IMR-90 (cell line): ENCODE results near the gene AREL1. TPM values are rescaled to one million over a fixed set of nuclear protein-coding genes. Genes with fewer than 3 reads are reported as not detected.

ENCODE experiments used
- ATAC-seq: fragments of 200-7000 bp; cut with Tn5 transposase; 2 replicates; pipeline ENCODE4 v1.9.1; 2020; ENCODE audit warnings: low read depth, mild to moderate bottlenecking, moderate library complexity
- BruUV-seq: library from RNA; stranded (reverse); fragments of 400-500 nt; replicated peaks from 2 replicates; lab custom pipeline; 2021; lab: Mats Ljungman, UMichigan
- CTCF ChIA-PET: fragments of 300-600 bp; formaldehyde crosslinking; extraction: SDS; loops from one replicate; lab custom pipeline; 2021; ENCODE audit warnings: antibody characterized with exemption; lab: Yijun Ruan, JAX
- POLR2A ChIA-PET: fragments of 300-600 bp; sonication (Branson Sonifier 250); formaldehyde crosslinking; loops from one replicate; lab custom pipeline; 2022; ENCODE audit warnings: antibody characterized with exemption; ENCODE audit not compliant: unreplicated experiment; lab: Charles Lee
- DNase-seq: peaks from one replicate; pipeline ENCODE4 v3.0.0; 2013
- H2AFZ ChIP-seq: replicated peaks from 2 replicates; pipeline ENCODE3; 2013; ENCODE audit warnings: low read length, mild to moderate bottlenecking; ENCODE audit not compliant: poor library complexity
- H2AK5ac ChIP-seq: 2 replicates; pipeline ENCODE4 v1.6.1; 2013; ENCODE audit warnings: low read depth, low read length, inconsistent platforms
- H2AK9ac ChIP-seq: replicated peaks from 2 replicates; pipeline ENCODE3; 2013; ENCODE audit warnings: mild to moderate bottlenecking, low read depth, low read length, moderate library complexity; ENCODE audit not compliant: poor library complexity
- H2BK120ac ChIP-seq: 2 replicates; pipeline ENCODE4 v1.6.1; 2013; ENCODE audit warnings: low read depth, low read length, inconsistent platforms
- H2BK15ac ChIP-seq: 3 replicates; pipeline ENCODE4 v1.6.1; 2013; ENCODE audit warnings: low read depth, low read length, inconsistent platforms
- H2BK20ac ChIP-seq: 2 replicates; pipeline ENCODE4 v1.6.1; 2013; ENCODE audit warnings: low read depth, mild to moderate bottlenecking, inconsistent platforms, low read length, moderate library complexity
- H2BK5ac ChIP-seq: 2 replicates; pipeline ENCODE4 v1.6.1; 2013; ENCODE audit warnings: mild to moderate bottlenecking, low read depth, low read length, inconsistent platforms; ENCODE audit not compliant: poor library complexity, severe bottlenecking
- H3K14ac ChIP-seq: replicated peaks from 2 replicates; pipeline ENCODE4 v1.6.1; 2013; ENCODE audit warnings: low read depth, low read length, inconsistent platforms
- H3K18ac ChIP-seq: 2 replicates; pipeline ENCODE4 v1.6.1; 2013; ENCODE audit warnings: low read depth, low read length, control low read depth
- H3K23ac ChIP-seq: 2 replicates; pipeline ENCODE4 v1.6.1; 2013; ENCODE audit warnings: low read depth, low read length, inconsistent platforms
- H3K27ac ChIP-seq: 2 replicates; pipeline ENCODE4 v1.5.1; 2013; ENCODE audit warnings: mild to moderate bottlenecking, control low read depth, low read length; ENCODE audit not compliant: insufficient read depth
- H3K27me3 ChIP-seq: 2 replicates; pipeline ENCODE4 v1.6.1; 2013; ENCODE audit warnings: low read length; ENCODE audit not compliant: control insufficient read depth, insufficient read depth
- H3K36me3 ChIP-seq: 2 replicates; pipeline ENCODE4 v1.6.1; 2013; ENCODE audit warnings: low read length, mixed read lengths; ENCODE audit not compliant: control insufficient read depth, insufficient read depth
- H3K4ac ChIP-seq: 2 replicates; pipeline ENCODE4 v1.6.1; 2013; ENCODE audit warnings: low read depth, low read length, inconsistent platforms
- H3K4me1 ChIP-seq: 2 replicates; pipeline ENCODE4 v1.6.1; 2013; ENCODE audit warnings: low read length, mixed read lengths; ENCODE audit not compliant: control insufficient read depth, insufficient read depth
- H3K4me2 ChIP-seq: 2 replicates; pipeline ENCODE4 v1.6.1; 2013; ENCODE audit warnings: low read depth, mild to moderate bottlenecking, control low read depth, low read length, moderate library complexity
- H3K4me3 ChIP-seq: 2 replicates; pipeline ENCODE4 v1.5.1; 2013; ENCODE audit warnings: low read depth, mild to moderate bottlenecking, control low read depth, low read length, moderate library complexity; ENCODE audit not compliant: insufficient read depth
- H3K56ac ChIP-seq: 2 replicates; pipeline ENCODE4 v1.6.1; 2013; ENCODE audit warnings: low read length, inconsistent platforms; ENCODE audit not compliant: insufficient read depth; ENCODE audit errors: extremely low read depth
- H3K79me1 ChIP-seq, 2 experiments: 2 replicates each; pipeline ENCODE4 v1.6.1; 2013; ENCODE audit warnings: low read length in 2 of 2, inconsistent platforms in 1 of 2, low read depth in 1 of 2
- H3K9ac ChIP-seq: 2 replicates; pipeline ENCODE4 v1.6.1; 2013; ENCODE audit warnings: low read depth, low read length, control low read depth
- H3K9me1 ChIP-seq: 2 replicates; pipeline ENCODE4 v1.6.1; 2013; ENCODE audit warnings: low read length, inconsistent platforms; ENCODE audit not compliant: insufficient read depth
- H3K9me3 ChIP-seq: 2 replicates; pipeline ENCODE4 v1.6.1; 2013; ENCODE audit warnings: low read length; ENCODE audit not compliant: control insufficient read depth, insufficient read depth
- H4K20me1 ChIP-seq: 2 replicates; pipeline ENCODE4 v1.6.1; 2013; ENCODE audit warnings: low read length, inconsistent platforms; ENCODE audit not compliant: insufficient read depth
- H4K5ac ChIP-seq: 2 replicates; pipeline ENCODE4 v1.6.1; 2013; ENCODE audit warnings: mild to moderate bottlenecking, low read depth, low read length, control low read depth
- H4K8ac ChIP-seq, 2 experiments: 2 replicates each; pipeline ENCODE4 v1.6.1; 2013; ENCODE audit warnings: low read depth in 2 of 2, low read length in 2 of 2, control low read depth in 1 of 2, inconsistent platforms in 1 of 2
- H4K91ac ChIP-seq: 2 replicates; pipeline ENCODE4 v1.6.1; 2013; ENCODE audit warnings: low read depth, low read length, inconsistent platforms; ENCODE audit not compliant: insufficient read depth
- CEBPB ChIP-seq: IDR thresholded peaks from 2 replicates; pipeline ENCODE4 v1.6.1; 2012; ENCODE audit warnings: low read depth, low read length, improper control_type of control experiment
- FOS ChIP-seq: fragments of 150-350 bp; IDR thresholded peaks from 2 replicates; pipeline ENCODE4 v1.6.1; 2016; ENCODE audit warnings: low read depth, low read length
- MAFK ChIP-seq: IDR thresholded peaks from 2 replicates; pipeline ENCODE4 v1.6.1; 2012; ENCODE audit warnings: low read depth, low read length, improper control_type of control experiment
- MAZ ChIP-seq: IDR thresholded peaks from 2 replicates; pipeline ENCODE4 v1.6.1; 2012; ENCODE audit warnings: low read depth, mild to moderate bottlenecking, low read length, improper control_type of control experiment, moderate library complexity, borderline replicate concordance
- POLR2A ChIP-seq: IDR thresholded peaks from 2 replicates; pipeline ENCODE4 v1.6.1; 2012; ENCODE audit warnings: mild to moderate bottlenecking, low read depth, low read length
- RCOR1 ChIP-seq: IDR thresholded peaks from 2 replicates; pipeline ENCODE4 v1.6.1; 2012; ENCODE audit warnings: mild to moderate bottlenecking, low read length, improper control_type of control experiment; ENCODE audit not compliant: insufficient replicate concordance
- RFX5 ChIP-seq: IDR thresholded peaks from 2 replicates; pipeline ENCODE4 v1.8.0; 2012; ENCODE audit warnings: low read depth, mild to moderate bottlenecking, low read length, moderate library complexity
- SMC3 ChIP-seq: fragments of 150-350 bp; IDR thresholded peaks from 2 replicates; pipeline ENCODE4 v1.6.1; 2016; ENCODE audit warnings: low read depth, mild to moderate bottlenecking, antibody characterized with exemption, low read length, moderate library complexity
- WGBS, 2 experiments: methylation state at CpG; one replicate each; pipeline versions ENCODE4 v1.1.5 to v1.1.7; 2013; ENCODE audit warnings: missing lambda C conversion rate in 2 of 2; ENCODE audit not compliant: insufficient read length in 1 of 2; ENCODE audit errors: extremely low coverage in 2 of 2; 5-methylcytosine and 5-hydroxymethylcytosine counted together
- dilution Hi-C: fragments of 300-500 bp; cut with HindIII; formaldehyde crosslinking; loops from one replicate; pipeline ENCODE4 v1.14.3; 2018; ENCODE audit warnings: low sequenced_read_pairs; ENCODE audit not compliant: unreplicated experiment
- in situ Hi-C: fragments of 300-500 bp; cut with MboI; formaldehyde crosslinking; loops from 3 replicates; pipeline ENCODE4 v1.14.3; 2019; ENCODE audit warnings: low sequenced_read_pairs, inconsistent platforms, mixed read lengths
- intact Hi-C: fragments of 100-400 bp; cut with micrococcal nuclease; formaldehyde crosslinking; loops from 2 replicates; pipeline ENCODE4 v1.10.0; 2022
- polyA plus RNA-seq, 3 experiments: library from polyadenylated mRNA; depleted of rRNA; stranded (reverse); fragments of >200 nt; gene quantifications; 2 replicates each; pipeline ENCODE4 v1.2.3, GENCODE V29; 2012; ENCODE audit warnings: low replicate concordance in 1 of 3
- total RNA-seq: library from RNA; depleted of rRNA; stranded (reverse); fragments of >200 nt; gene quantifications from 2 replicates; pipeline ENCODE4 v1.2.3, GENCODE V29; 2012
- TF ChIP-seq, protein P1 (sequence below): fragments of 150-350 bp; IDR thresholded peaks from 2 replicates; pipeline ENCODE4 v1.6.1; 2016; ENCODE audit warnings: low read depth, mild to moderate bottlenecking, low read length, moderate library complexity, borderline replicate concordance
- TF ChIP-seq, protein P2 (sequence below): fragments of 150-350 bp; IDR thresholded peaks from 2 replicates; pipeline ENCODE4 v1.6.1; 2017; ENCODE audit warnings: mild to moderate bottlenecking, antibody characterized with exemption, low read length, low read depth

AREL1 gene
- total and polyA plus RNA-seq, 2 of the 4 experiments (the other 2 are of a cell fraction) = 30.0 to 39.3 TPM

DNA sequence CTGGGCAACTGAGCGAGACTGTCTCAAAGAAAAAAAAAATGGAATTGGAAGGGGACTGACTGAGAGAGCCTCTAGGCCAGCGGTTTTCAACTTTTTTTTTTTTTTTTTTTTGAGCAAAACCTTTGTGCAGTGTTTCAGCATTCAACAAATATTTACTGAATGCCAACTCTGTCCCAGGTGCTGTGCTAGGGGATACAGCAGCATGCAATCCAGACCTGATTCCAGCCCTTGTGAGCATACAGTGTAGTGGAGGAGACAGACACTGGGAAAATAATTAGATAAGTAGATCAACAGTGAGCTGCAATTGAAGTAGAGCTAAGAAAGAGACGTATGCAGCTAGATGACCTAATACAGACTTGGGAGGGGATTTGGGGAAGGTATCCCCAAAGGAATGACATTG is 77.0 kb downstream of the AREL1 start:
- H3K27ac ChIP-seq = no peak overlapping the region
- H2BK15ac ChIP-seq = peak overlapping the region; percentile 0; the same call in 1 of the 3 replicates
- H2AK9ac ChIP-seq = no peak overlapping the region
- H3K79me1 ChIP-seq = no peaks in the 10 kb centered on the region
- no peak overlapping the region for H3K4me3 ChIP-seq
- no peak overlapping the region for H3K56ac ChIP-seq
- H4K5ac ChIP-seq = no peak overlapping the region
- no peaks in the 10 kb centered on the region for H3K27me3 ChIP-seq
- H3K4me2 ChIP-seq = no peak overlapping the region
- H3K9me1 ChIP-seq = peaks cover 11% of the 10 kb centered on the region
- H3K4me1 ChIP-seq = peaks cover 33% of the 10 kb centered on the region
- in situ Hi-C loops = no loop called here
- peak overlapping the region; percentile 6; the same call in 1 of the 2 replicates for H2BK20ac ChIP-seq
- no peak overlapping the region for H3K14ac ChIP-seq
- TF ChIP-seq, protein P1, sequence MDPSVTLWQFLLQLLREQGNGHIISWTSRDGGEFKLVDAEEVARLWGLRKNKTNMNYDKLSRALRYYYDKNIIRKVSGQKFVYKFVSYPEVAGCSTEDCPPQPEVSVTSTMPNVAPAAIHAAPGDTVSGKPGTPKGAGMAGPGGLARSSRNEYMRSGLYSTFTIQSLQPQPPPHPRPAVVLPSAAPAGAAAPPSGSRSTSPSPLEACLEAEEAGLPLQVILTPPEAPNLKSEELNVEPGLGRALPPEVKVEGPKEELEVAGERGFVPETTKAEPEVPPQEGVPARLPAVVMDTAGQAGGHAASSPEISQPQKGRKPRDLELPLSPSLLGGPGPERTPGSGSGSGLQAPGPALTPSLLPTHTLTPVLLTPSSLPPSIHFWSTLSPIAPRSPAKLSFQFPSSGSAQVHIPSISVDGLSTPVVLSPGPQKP = no peak
- TF ChIP-seq MAZ (no peak), MAFK (no peak), SMC3 (no peak), FOS (no peak), RFX5 (no peak), POLR2A (no peak), CEBPB (no peak), RCOR1 (no peak)
- TF ChIP-seq, protein P2, sequence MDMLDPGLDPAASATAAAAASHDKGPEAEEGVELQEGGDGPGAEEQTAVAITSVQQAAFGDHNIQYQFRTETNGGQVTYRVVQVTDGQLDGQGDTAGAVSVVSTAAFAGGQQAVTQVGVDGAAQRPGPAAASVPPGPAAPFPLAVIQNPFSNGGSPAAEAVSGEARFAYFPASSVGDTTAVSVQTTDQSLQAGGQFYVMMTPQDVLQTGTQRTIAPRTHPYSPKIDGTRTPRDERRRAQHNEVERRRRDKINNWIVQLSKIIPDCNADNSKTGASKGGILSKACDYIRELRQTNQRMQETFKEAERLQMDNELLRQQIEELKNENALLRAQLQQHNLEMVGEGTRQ = no peak
- ChIA-PET CTCF (no interaction called here), POLR2A (no interaction called here)
- 0 out of 2 replicates have a peak overlapping the region, but pooled peaks have one; percentile 5 for H3K4ac ChIP-seq
- intact Hi-C loops = no loop called here
- H4K8ac ChIP-seq = peak overlapping the region in 1 of 2 experiments; percentile 5; a peak in 1 of 4 replicates
- dilution Hi-C loops = no loop called here
- peak overlapping the region; percentile 37 for H2AK5ac ChIP-seq
- H3K9ac ChIP-seq = no peak overlapping the region
- BruUV-seq = no TSS peak
- DNase-seq (no peak), ATAC-seq (no peak)
- no peak overlapping the region for H4K91ac ChIP-seq
- no peak overlapping the region for H3K23ac ChIP-seq
- 100% methylated on average over 1 of the region's 3 CpGs; no CpG with 5 or more reads in 1 of the 2 experiments for WGBS, 2 experiments
- H3K9me3 ChIP-seq = no peaks in the 10 kb centered on the region
- no peak overlapping the region; the same call in 1 of the 2 replicates for H2BK120ac ChIP-seq
- H4K20me1 ChIP-seq = no peaks in the 10 kb centered on the region
- H3K36me3 ChIP-seq = no peaks in the 10 kb centered on the region
- no peak overlapping the region for H2BK5ac ChIP-seq
- no peak overlapping the region for H3K18ac ChIP-seq
- H2AFZ ChIP-seq = no peak overlapping the region
